ENCODE results near the gene ATAT1. TPM values are rescaled to one million over a fixed set of nuclear protein-coding genes. Genes with fewer than 3 reads are reported as not detected.

ATAT1 gene
- total and polyA plus RNA-seq, 2 of the 13 experiments (the other 11 are each of a cell fraction or from before 2014, with no cell fraction given), result 9.2 to 23.6 TPM

DNA sequence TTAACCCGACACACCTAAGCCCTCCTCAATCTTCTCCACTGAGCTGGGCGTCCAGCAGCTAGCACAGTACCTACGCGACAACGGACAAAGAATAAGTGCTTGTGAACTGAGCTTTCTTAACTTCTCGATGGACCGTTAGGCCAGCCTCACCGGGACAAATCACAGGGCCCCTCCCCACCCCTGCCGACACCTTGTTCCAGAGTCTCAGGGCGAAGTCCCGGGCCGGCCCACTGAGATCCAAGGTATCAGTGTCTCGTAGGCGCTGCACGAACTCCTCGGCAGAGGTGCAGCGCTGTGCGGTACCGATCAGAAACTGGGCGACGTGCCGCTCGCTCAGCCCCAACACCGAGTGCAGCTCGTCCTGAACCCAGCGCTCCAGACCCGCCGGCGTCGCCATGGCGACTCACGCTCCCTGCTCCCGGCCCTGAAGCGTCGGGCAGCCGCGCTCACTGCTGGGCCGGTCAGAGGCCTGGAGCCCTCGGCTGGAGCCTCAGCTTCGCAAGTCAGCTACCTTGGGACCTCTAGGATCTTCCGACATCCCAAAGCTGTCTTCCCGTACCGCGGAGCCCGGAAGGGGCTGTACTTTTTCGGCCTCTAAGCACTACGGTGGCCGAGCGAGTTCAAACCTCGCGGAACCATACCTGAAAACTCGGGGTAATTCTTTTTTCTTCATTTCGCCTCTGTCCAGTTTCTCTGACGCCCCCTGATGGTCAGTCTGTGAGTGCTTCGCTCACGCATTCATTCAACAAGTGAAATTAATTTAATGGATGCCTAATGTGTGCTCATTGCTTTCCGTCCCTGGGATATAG is 46.0 kb downstream of the ATAT1 start, which contains the start of gene DHX16 (continued):
- TF ChIP-seq MYC (CRISPR knock-in tag; IDR thresholded peaks at IDR 0.05; ENCODE audit: borderline replicate concordance) (peak; percentile 62; the same call in 1 of the 2 replicates), ZBTB7B (CRISPR knock-in tag; IDR thresholded peaks at IDR 0.05) (peak; percentile 23; the same call in 1 of the 2 replicates), ZNF546 (CRISPR knock-in tag; conservative IDR thresholded peaks at IDR 0.05) (0 out of 2 replicates have a peak, but pooled peaks have one; percentile 70), ZNF550 (CRISPR knock-in tag; IDR thresholded peaks at IDR 0.05; ENCODE audit: borderline replicate concordance) (0 out of 2 replicates have a peak, but pooled peaks have one; percentile 57), ZNF205 (CRISPR knock-in tag; IDR thresholded peaks at IDR 0.05) (peak; percentile 66; the same call in 1 of the 2 replicates), NR2F6 (IDR thresholded peaks at IDR 0.05) (peak; percentile 49; the same call in 1 of the 2 replicates), NR2F6 (CRISPR knock-in tag; IDR thresholded peaks at IDR 0.05) (peak; percentile 61; the same call in 1 of the 2 replicates), CBX5 (CRISPR knock-in tag; IDR thresholded peaks at IDR 0.05; ENCODE audit: borderline replicate concordance) (peak; percentile 59; the same call in 1 of the 2 replicates), SOX13 (IDR thresholded peaks at IDR 0.05) (no peak), SOX13 (CRISPR knock-in tag; conservative IDR thresholded peaks at IDR 0.05 in 1 of 2, IDR thresholded peaks at IDR 0.05 in 1 of 2) (peak in 1 of 2 experiments; percentile 44; a peak in 1 of 4 replicates), NRL (CRISPR knock-in tag; IDR thresholded peaks at IDR 0.05; ENCODE audit: borderline replicate concordance) (peak; percentile 94), MEIS1 (CRISPR knock-in tag; IDR thresholded peaks at IDR 0.05; ENCODE audit: borderline replicate concordance) (peak; percentile 60; the same call in 1 of the 2 replicates), ZNF451 (CRISPR knock-in tag; IDR thresholded peaks at IDR 0.05) (no peak; the same call in none of the 2 replicates)
- TF ChIP-seq, protein P1, sequence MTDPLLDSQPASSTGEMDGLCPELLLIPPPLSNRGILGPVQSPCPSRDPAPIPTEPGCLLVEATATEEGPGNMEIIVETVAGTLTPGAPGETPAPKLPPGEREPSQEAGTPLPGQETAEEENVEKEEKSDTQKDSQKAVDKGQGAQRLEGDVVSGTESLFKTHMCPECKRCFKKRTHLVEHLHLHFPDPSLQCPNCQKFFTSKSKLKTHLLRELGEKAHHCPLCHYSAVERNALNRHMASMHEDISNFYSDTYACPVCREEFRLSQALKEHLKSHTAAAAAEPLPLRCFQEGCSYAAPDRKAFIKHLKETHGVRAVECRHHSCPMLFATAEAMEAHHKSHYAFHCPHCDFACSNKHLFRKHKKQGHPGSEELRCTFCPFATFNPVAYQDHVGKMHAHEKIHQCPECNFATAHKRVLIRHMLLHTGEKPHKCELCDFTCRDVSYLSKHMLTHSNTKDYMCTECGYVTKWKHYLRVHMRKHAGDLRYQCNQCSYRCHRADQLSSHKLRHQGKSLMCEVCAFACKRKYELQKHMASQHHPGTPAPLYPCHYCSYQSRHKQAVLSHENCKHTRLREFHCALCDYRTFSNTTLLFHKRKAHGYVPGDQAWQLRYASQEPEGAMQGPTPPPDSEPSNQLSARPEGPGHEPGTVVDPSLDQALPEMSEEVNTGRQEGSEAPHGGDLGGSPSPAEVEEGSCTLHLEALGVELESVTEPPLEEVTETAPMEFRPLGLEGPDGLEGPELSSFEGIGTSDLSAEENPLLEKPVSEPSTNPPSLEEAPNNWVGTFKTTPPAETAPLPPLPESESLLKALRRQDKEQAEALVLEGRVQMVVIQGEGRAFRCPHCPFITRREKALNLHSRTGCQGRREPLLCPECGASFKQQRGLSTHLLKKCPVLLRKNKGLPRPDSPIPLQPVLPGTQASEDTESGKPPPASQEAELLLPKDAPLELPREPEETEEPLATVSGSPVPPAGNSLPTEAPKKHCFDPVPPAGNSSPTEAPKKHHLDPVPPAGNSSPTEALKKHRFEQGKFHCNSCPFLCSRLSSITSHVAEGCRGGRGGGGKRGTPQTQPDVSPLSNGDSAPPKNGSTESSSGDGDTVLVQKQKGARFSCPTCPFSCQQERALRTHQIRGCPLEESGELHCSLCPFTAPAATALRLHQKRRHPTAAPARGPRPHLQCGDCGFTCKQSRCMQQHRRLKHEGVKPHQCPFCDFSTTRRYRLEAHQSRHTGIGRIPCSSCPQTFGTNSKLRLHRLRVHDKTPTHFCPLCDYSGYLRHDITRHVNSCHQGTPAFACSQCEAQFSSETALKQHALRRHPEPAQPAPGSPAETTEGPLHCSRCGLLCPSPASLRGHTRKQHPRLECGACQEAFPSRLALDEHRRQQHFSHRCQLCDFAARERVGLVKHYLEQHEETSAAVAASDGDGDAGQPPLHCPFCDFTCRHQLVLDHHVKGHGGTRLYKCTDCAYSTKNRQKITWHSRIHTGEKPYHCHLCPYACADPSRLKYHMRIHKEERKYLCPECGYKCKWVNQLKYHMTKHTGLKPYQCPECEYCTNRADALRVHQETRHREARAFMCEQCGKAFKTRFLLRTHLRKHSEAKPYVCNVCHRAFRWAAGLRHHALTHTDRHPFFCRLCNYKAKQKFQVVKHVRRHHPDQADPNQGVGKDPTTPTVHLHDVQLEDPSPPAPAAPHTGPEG (CRISPR knock-in tag; IDR thresholded peaks at IDR 0.05), result peak; percentile 86; the same call in 1 of the 2 replicates
- TF ChIP-seq, protein P2, sequence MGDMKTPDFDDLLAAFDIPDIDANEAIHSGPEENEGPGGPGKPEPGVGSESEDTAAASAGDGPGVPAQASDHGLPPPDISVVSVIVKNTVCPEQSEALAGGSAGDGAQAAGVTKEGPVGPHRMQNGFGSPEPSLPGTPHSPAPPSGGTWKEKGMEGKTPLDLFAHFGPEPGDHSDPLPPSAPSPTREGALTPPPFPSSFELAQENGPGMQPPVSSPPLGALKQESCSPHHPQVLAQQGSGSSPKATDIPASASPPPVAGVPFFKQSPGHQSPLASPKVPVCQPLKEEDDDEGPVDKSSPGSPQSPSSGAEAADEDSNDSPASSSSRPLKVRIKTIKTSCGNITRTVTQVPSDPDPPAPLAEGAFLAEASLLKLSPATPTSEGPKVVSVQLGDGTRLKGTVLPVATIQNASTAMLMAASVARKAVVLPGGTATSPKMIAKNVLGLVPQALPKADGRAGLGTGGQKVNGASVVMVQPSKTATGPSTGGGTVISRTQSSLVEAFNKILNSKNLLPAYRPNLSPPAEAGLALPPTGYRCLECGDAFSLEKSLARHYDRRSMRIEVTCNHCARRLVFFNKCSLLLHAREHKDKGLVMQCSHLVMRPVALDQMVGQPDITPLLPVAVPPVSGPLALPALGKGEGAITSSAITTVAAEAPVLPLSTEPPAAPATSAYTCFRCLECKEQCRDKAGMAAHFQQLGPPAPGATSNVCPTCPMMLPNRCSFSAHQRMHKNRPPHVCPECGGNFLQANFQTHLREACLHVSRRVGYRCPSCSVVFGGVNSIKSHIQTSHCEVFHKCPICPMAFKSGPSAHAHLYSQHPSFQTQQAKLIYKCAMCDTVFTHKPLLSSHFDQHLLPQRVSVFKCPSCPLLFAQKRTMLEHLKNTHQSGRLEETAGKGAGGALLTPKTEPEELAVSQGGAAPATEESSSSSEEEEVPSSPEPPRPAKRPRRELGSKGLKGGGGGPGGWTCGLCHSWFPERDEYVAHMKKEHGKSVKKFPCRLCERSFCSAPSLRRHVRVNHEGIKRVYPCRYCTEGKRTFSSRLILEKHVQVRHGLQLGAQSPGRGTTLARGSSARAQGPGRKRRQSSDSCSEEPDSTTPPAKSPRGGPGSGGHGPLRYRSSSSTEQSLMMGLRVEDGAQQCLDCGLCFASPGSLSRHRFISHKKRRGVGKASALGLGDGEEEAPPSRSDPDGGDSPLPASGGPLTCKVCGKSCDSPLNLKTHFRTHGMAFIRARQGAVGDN (CRISPR knock-in tag; IDR thresholded peaks at IDR 0.05), result peak; percentile 89
- TF ChIP-seq, protein P3, sequence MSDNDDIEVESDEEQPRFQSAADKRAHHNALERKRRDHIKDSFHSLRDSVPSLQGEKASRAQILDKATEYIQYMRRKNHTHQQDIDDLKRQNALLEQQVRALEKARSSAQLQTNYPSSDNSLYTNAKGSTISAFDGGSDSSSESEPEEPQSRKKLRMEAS (IDR thresholded peaks at IDR 0.05), result peak; percentile 38; the same call in 1 of the 2 replicates
- TF ChIP-seq, protein P4, sequence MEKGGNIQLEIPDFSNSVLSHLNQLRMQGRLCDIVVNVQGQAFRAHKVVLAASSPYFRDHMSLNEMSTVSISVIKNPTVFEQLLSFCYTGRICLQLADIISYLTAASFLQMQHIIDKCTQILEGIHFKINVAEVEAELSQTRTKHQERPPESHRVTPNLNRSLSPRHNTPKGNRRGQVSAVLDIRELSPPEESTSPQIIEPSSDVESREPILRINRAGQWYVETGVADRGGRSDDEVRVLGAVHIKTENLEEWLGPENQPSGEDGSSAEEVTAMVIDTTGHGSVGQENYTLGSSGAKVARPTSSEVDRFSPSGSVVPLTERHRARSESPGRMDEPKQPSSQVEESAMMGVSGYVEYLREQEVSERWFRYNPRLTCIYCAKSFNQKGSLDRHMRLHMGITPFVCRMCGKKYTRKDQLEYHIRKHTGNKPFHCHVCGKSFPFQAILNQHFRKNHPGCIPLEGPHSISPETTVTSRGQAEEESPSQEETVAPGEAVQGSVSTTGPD (CRISPR knock-in tag; IDR thresholded peaks at IDR 0.05), result no peak
